Mucosa of rectum (tissue), 2 donors: Measurements from ENCODE around the gene LMO4.

Experiments
- H3K27ac ChIP-seq, 2 donors: one replicate each; pipeline ENCODE4 v1.7.0; 2013; ENCODE audit warnings: inconsistent platforms in 2 of 2, low read depth in 2 of 2, low read length in 2 of 2
- H3K27me3 ChIP-seq, 2 donors: one replicate each; pipeline ENCODE4 v1.7.0; 2013; ENCODE audit warnings: low read length in 2 of 2; ENCODE audit not compliant: control insufficient read depth in 2 of 2, insufficient read depth in 2 of 2
- H3K36me3 ChIP-seq, 2 donors: one replicate each; pipeline ENCODE4 v1.7.0; 2013; ENCODE audit warnings: low read length in 2 of 2; ENCODE audit not compliant: control insufficient read depth in 2 of 2, insufficient read depth in 2 of 2
- H3K4me1 ChIP-seq, 2 donors: one replicate each; pipeline ENCODE4 v1.7.0; 2013; ENCODE audit warnings: low read length in 2 of 2, mild to moderate bottlenecking in 1 of 2; ENCODE audit not compliant: control insufficient read depth in 2 of 2, insufficient read depth in 2 of 2
- H3K4me3 ChIP-seq, 2 donors: one replicate each; pipeline ENCODE4 v1.7.0; 2013; ENCODE audit warnings: low read length in 2 of 2
- H3K9ac ChIP-seq, 2 donors: one replicate each; pipeline ENCODE4 v1.7.0; 2013; ENCODE audit warnings: low read length in 2 of 2, low read depth in 1 of 2, mild to moderate bottlenecking in 1 of 2
- H3K9me3 ChIP-seq, 2 donors: one replicate each; pipeline ENCODE4 v1.7.0; 2013; ENCODE audit warnings: low read length in 2 of 2; ENCODE audit not compliant: control insufficient read depth in 2 of 2
- donor health status: healthy.
- donor health status: Normal muscosa, but diverticular disease.

The LMO4 gene

DNA sequence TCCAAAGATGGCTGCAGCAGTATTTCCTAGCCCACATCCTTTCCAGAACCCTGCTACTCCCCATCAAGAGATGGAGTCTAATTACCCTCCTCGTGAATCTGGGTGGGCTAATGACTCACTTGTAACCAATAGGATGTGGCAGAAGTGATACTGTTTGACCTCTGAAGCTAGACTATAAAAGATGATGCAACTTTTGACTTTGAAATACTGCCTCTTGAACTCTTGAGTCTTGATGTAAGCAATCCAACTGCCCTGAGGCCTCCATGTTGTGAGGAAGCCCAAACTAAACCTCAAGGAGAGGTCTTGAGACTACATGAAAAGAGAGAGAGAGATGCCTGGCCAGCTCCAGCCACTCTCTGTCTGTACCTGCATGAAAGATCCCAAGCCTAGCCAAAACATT is 29.5 kb downstream of the LMO4 start:
- Histone ChIP-seq H3K9ac (no peak overlapping the region), H3K27me3 (no peaks in the 10 kb centered on the region), H3K4me3 (no peak overlapping the region), H3K36me3 (no peaks in the 10 kb centered on the region), H3K27ac (no peak overlapping the region), H3K9me3 (no peaks in the 10 kb centered on the region), H3K4me1 (no peaks in the 10 kb centered on the region)

DNA sequence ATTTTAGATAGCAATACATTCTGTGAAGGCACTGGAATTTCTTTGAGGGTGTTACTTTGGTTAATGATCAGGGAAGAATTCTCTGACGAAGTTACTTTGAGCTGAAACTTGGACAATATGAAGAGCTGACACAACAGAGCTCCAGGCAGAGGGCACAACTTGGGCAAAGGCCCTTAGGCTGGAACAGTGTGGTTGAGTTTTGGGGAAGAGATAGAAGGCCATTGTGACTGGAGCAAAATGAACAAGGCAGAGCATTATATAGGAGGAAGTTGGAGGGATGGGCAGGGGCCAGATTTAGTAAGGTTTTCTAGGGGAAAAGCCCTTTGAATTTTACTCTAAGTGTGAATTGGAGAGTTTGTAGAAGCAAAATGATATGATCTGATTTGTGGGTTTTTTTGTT is 30.9 kb downstream of the LMO4 start:
- Histone ChIP-seq H3K4me3 (no peak overlapping the region), H3K9ac (no peak overlapping the region), H3K36me3 (no peaks in the 10 kb centered on the region), H3K27ac (no peak overlapping the region), H3K9me3 (no peaks in the 10 kb centered on the region), H3K27me3 (no peaks in the 10 kb centered on the region), H3K4me1 (no peaks in the 10 kb centered on the region)

DNA sequence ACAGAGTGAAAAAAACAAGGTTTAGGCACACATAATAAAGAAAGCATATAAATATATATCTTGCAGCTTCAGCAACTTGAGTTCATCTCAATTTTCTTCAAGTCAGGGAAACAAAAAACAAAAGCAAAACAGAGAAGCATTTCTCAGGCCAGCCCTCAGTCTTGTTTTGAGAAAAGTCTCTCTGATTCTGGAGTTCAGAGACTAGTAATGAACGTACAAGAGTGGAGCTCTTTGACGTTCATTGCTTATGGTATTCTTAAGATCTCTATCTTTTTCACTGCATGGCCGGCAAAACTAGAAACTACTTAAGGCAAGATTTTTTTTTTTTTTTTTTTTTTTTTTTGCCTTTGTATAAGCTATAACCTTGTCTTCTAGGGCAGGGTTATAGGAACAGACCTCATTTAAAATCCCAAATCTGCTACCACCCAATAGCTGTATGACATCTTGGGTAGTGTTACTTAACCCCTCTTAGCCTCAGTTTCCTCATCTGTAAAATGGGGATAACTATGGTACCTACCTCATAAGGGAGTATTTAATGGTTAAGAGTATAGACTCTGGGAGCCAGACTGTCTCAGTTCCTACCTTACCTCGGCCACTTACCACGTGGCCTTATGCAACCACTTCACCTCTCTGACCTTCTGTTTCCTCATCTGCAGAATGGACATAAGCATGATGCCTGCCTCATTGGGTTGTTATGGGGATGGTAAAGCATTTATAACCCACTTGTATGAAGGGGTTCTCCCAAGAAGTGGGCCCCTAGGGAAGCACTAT is 33.6 kb downstream of the LMO4 start:
- no peaks in the 10 kb centered on the region for H3K4me1 ChIP-seq
- no peaks in the 10 kb centered on the region for H3K36me3 ChIP-seq
- H3K9ac ChIP-seq, result no peak overlapping the region
- H3K27me3 ChIP-seq, result no peaks in the 10 kb centered on the region
- H3K9me3 ChIP-seq, result no peaks in the 10 kb centered on the region
- no peak overlapping the region for H3K27ac ChIP-seq
- no peak overlapping the region for H3K4me3 ChIP-seq

DNA sequence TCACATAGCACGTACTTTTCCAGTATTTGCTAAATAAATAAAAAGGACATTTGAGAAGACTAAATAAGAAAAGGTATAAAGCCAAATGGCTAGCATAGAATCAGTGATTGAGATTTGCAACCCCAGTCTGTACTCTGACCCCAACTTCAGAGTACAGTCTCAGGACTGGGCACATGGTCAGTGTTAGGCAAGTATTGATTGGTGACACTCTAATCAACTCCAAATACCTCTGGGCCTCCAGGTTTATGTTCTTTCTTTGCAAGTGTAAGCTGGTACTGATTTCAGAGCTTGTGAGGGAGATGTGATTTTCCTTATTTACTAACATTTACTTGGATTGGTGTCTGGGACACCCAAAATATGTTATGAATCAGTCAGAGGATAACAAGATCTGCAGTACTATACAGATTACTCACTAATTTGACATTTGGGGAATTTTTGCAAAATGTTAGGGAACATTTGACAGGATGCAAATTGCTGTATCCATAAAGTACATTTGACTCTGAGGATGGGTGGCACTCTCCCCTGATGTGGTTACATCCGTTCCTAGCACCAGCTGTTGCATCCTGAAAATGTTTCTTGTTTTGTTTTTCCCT is 34.2 kb downstream of the LMO4 start:
- Histone ChIP-seq H3K9ac (no peak overlapping the region), H3K27ac (no peak overlapping the region), H3K4me1 (no peaks in the 10 kb centered on the region), H3K36me3 (no peaks in the 10 kb centered on the region), H3K4me3 (no peak overlapping the region), H3K9me3 (no peaks in the 10 kb centered on the region), H3K27me3 (no peaks in the 10 kb centered on the region)

DNA sequence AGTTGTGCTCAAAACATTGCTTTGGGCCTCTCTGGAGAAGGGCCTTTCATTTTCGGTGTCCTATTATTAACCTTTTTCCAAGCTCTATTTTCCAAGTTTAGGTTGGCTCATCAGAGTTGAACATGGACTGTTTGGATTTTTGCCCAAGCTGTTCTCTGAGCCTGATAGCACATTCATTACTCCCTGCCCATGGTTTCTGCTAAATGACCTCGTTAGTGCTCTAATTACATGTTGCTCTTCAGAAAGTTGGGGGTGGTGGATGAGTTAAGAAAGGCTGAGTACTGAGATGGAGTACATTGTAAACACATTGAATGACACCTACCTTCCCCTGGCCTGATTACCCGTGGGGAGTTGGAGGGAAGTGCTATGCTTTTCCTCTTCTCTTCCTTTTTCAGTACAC is 38.9 kb downstream of the LMO4 start:
- no peaks in the 10 kb centered on the region for H3K27me3 ChIP-seq
- H3K9ac ChIP-seq, result no peak overlapping the region
- no peaks in the 10 kb centered on the region for H3K9me3 ChIP-seq
- no peak overlapping the region for H3K27ac ChIP-seq
- H3K4me1 ChIP-seq, result no peaks in the 10 kb centered on the region
- no peak overlapping the region for H3K4me3 ChIP-seq
- H3K36me3 ChIP-seq, result no peaks in the 10 kb centered on the region

DNA sequence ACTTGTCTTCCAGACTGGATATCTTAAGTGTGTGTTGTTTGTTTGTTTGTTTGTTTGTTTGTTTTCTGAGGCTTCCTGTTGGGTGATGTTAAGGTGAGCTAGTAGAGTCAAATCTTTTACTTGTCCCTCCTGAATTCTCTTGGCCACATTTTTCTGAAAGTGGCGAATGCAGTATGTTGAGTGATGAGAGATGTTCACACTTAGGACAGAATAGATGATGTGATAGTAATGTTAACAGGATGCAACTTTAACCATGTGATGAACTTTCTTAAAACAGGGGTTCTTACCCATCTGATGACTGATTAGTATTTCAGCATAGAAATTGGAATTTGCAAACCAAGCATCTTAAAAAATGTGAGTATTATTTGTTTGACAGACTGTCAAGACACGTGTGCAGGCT is 40.2 kb downstream of the LMO4 start:
- no peak overlapping the region for H3K27ac ChIP-seq
- H3K4me3 ChIP-seq, result no peak overlapping the region
- H3K4me1 ChIP-seq, result no peaks in the 10 kb centered on the region
- no peaks in the 10 kb centered on the region for H3K27me3 ChIP-seq
- no peaks in the 10 kb centered on the region for H3K9me3 ChIP-seq
- H3K9ac ChIP-seq, result no peak overlapping the region
- no peaks in the 10 kb centered on the region for H3K36me3 ChIP-seq

DNA sequence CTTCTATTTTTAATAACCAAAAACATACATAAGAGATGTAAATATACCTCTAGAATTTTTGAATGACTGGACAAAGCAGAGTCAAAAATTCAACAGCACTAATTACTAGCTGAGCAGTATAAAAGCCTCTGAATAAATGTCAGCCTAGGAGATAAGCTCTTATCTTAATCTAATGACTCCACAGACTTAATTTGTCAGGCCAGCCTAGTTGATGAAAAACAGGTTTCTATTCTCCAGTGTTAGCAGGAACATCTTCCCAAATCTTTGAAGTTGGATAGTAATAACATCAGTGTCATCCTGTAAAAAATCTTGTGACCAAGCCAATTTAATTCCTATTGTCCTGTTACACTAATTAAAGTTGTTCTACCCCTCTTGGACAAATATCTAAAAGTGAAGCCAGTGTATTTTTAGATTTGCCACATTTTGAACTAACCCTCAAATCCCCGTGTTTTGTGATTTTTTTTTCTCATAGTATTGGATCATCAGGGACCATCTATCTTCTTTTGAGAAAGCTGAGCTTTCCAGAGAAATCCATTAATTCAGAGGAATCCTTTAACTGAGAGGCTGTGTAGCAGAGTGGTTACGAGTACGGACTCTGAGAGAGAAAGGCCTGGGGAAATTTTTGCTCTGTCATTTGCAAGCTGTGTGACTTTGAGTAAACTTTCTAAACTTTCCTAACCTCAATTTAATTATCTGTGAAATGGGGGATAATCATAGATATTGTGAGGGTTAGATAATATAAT is 41.2 kb downstream of the LMO4 start:
- H3K9ac ChIP-seq, result no peak overlapping the region
- H3K27me3 ChIP-seq, result no peaks in the 10 kb centered on the region
- no peak overlapping the region for H3K4me3 ChIP-seq
- H3K9me3 ChIP-seq, result no peaks in the 10 kb centered on the region
- no peaks in the 10 kb centered on the region for H3K36me3 ChIP-seq
- no peak overlapping the region for H3K27ac ChIP-seq
- no peaks in the 10 kb centered on the region for H3K4me1 ChIP-seq

DNA sequence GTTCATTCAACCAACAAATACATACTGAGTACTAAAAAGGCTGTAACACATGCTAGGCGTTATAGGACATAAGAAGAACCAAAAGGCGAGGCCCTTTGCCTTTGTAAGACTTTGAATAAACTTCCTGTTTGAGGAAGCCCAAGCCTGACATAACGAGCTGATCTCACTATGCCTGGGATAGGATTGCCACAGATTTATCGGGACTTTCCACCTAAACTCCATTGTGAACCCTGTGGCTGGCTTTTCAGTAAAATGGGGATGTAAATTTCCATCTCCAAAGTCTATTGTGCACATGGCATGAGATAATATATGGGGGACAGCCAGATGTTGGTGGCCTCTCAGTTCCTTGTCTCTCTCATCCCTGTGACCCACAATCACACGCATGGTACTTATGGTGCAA is 41.9 kb downstream of the LMO4 start:
- Histone ChIP-seq H3K4me1 (no peaks in the 10 kb centered on the region), H3K36me3 (no peaks in the 10 kb centered on the region), H3K27me3 (no peaks in the 10 kb centered on the region), H3K27ac (no peak overlapping the region), H3K9ac (no peak overlapping the region), H3K9me3 (no peaks in the 10 kb centered on the region), H3K4me3 (no peak overlapping the region)

DNA sequence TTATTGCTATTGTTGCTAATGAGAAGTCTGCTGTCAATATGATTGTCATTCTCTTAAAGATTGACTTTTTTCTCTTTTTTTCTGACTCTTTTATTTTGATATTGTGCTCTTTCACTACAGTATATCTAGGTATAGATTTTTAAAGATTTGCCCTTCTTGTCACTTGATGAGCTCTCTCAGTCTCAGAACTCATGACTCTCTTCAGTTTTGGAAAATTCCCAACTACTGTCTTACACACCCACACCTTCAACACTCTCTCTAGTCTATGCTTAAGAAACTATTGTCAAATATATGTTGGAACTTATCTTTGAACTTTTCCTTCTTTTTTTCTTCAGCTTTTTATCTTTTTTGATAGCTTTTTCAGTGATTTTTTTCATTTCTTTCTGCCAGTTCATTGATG is 50.6 kb downstream of the LMO4 start:
- no peak overlapping the region for H3K9ac ChIP-seq
- no peaks in the 10 kb centered on the region for H3K27me3 ChIP-seq
- H3K9me3 ChIP-seq, result no peaks in the 10 kb centered on the region
- no peak overlapping the region for H3K4me3 ChIP-seq
- H3K36me3 ChIP-seq, result no peaks in the 10 kb centered on the region
- H3K4me1 ChIP-seq, result no peaks in the 10 kb centered on the region
- no peak overlapping the region for H3K27ac ChIP-seq

DNA sequence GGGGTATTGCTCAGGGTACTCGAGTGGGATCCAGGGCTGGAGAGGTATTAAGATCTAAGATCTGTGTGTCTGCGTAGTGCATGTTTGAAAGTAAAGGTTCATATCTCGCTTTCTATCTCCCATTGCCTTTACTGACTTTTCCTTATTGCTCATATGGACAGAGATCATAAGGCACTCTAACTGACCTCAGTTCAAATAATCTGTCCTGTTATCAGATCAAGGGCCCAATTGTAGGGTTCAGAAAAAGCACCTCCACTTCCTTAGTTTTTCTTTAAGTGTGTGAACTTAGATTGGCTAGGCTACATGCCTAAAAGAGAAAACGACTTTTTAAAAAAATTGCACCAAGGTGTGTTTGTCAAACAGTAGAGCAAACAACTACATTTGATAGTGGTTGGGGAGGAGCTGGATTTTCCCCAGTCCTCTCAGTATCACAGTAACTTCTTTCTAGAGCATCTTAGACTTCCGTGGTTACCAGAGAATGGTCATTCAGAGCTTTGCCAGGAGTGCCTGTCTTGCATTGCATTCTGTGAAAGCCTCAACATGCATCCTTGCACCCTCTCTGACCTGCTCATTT is 57.6 kb downstream of the LMO4 start:
- no peak overlapping the region for H3K27ac ChIP-seq

More for the DNA sequence above, 57.6 kb downstream of the LMO4 start:
- H3K4me1 ChIP-seq, result peaks cover 0 to 4% of the 10 kb centered on the region in 2 donors
- no peak overlapping the region for H3K4me3 ChIP-seq
- H3K36me3 ChIP-seq, result no peaks in the 10 kb centered on the region
- no peaks in the 10 kb centered on the region for H3K27me3 ChIP-seq
- no peaks in the 10 kb centered on the region for H3K9me3 ChIP-seq
- no peak overlapping the region for H3K9ac ChIP-seq
